Peyer's patch (tissue), 4 donors: Measurements from ENCODE around the gene MEGF6.

Experiments
- CTCF ChIP-seq, 6 experiments: fragments of 450-650 bp in 4 of 6; fragments of 200-600 bp in 2 of 6; sonication (generic) in 1 of 6; IDR thresholded peaks; one replicate each; pipeline ENCODE4 v1.5.1; 2017 to 2019; ENCODE audit warnings: antibody characterized with exemption in 6 of 6, mild to moderate bottlenecking in 3 of 6, moderate library complexity in 1 of 6
- POLR2A ChIP-seq, 2 donors: fragments of 450-650 bp; IDR thresholded peaks; one replicate each; pipeline ENCODE4 v1.5.1; 2017; ENCODE audit warnings: antibody characterized with exemption in 2 of 2, mild to moderate bottlenecking in 2 of 2, moderate library complexity in 2 of 2

- no peak for TF ChIP-seq POLR2A (IDR thresholded peaks at IDR 0.05)
- TF ChIP-seq CTCF (IDR thresholded peaks at IDR 0.05) = no peak
Measured at GRCh38 chr1:3566003-3566885, 45.1 kb downstream of the MEGF6 start.
